PC-9 (cell line): ENCODE data around the gene SLC6A3. TPM values are rescaled to one million over a fixed set of nuclear protein-coding genes. Genes with fewer than 3 reads are reported as not detected.

Experiments
- BruUV-seq: library from RNA; stranded (reverse); fragments of 400-500 nt; replicated peaks from 2 replicates; lab custom pipeline; 2021; lab: Mats Ljungman, UMichigan
- CTCF ChIA-PET: fragments of 300-600 bp; sonication (Branson Sonifier 250); formaldehyde crosslinking; loops from one replicate; lab custom pipeline; 2022; ENCODE audit warnings: antibody characterized with exemption; lab: Charles Lee
- POLR2A ChIA-PET: fragments of 300-600 bp; sonication (Branson Sonifier 250); formaldehyde crosslinking; loops from one replicate; lab custom pipeline; 2022; ENCODE audit warnings: antibody characterized with exemption; ENCODE audit not compliant: unreplicated experiment; lab: Charles Lee
- DNase-seq, 2 experiments: peaks; one replicate each; pipeline versions ENCODE4 v3.0.0 to v3.0.0-alpha.2; 2015 to 2022; ENCODE audit warnings: mixed read lengths in 1 of 2
- H2AFZ ChIP-seq: fragments of 200-600 bp; sonication (generic); 2 replicates; pipeline ENCODE4 v1.8.1; 2017; ENCODE audit warnings: antibody characterized with exemption
- H3F3A ChIP-seq: fragments of 200-600 bp; sonication (generic); 2 replicates; pipeline ENCODE4 v1.8.1; 2017; ENCODE audit warnings: antibody characterized with exemption, mild to moderate bottlenecking, low read depth; ENCODE audit not compliant: insufficient read depth
- H3K27ac ChIP-seq: fragments of 200-600 bp; sonication (generic); 2 replicates; pipeline ENCODE4 v1.6.1; 2016; ENCODE audit warnings: mixed run types
- H3K27me3 ChIP-seq: fragments of 200-600 bp; sonication (generic); 2 replicates; pipeline ENCODE4 v1.6.1; 2016; ENCODE audit warnings: low read depth, mixed run types; ENCODE audit not compliant: insufficient read depth
- H3K36me3 ChIP-seq: fragments of 200-600 bp; sonication (generic); 2 replicates; pipeline ENCODE4 v1.6.1; 2016; ENCODE audit warnings: low read depth, mixed run types
- H3K4me1 ChIP-seq: fragments of 200-600 bp; sonication (generic); replicated peaks from 2 replicates; pipeline ENCODE4 v1.6.1; 2016; ENCODE audit warnings: mixed run types; ENCODE audit not compliant: insufficient read depth
- H3K4me2 ChIP-seq: fragments of 200-600 bp; sonication (generic); 2 replicates; pipeline ENCODE4 v1.6.1; 2017; ENCODE audit warnings: mixed run types
- H3K4me3 ChIP-seq: fragments of 200-600 bp; sonication (generic); 2 replicates; pipeline ENCODE4 v1.6.1; 2016; ENCODE audit warnings: mixed run types
- H3K79me2 ChIP-seq: fragments of 200-600 bp; sonication (generic); 2 replicates; pipeline ENCODE4 v1.6.1; 2017; ENCODE audit warnings: low read depth, mixed run types
- H3K9me2 ChIP-seq: fragments of 200-600 bp; sonication (generic); 2 replicates; pipeline ENCODE4 v1.8.1; 2017; ENCODE audit warnings: mild to moderate bottlenecking; ENCODE audit not compliant: insufficient read depth
- H3K9me3 ChIP-seq: fragments of 200-600 bp; sonication (generic); 2 replicates; pipeline ENCODE4 v1.8.1; 2016; ENCODE audit warnings: low read depth; ENCODE audit not compliant: insufficient read depth
- H4K20me1 ChIP-seq: fragments of 200-600 bp; sonication (generic); 2 replicates; pipeline ENCODE4 v1.8.1; 2017; ENCODE audit not compliant: insufficient read depth
- EZH2 ChIP-seq: fragments of 200-600 bp; sonication (generic); IDR thresholded peaks from 2 replicates; pipeline ENCODE4 v1.8.0; 2017; ENCODE audit warnings: antibody characterized with exemption, low read depth
- intact Hi-C: fragments of 100-400 bp; cut with micrococcal nuclease; formaldehyde crosslinking; loops from one replicate; pipeline ENCODE4 v1.10.0; 2022; ENCODE audit not compliant: unreplicated experiment
- total RNA-seq: library from RNA; stranded (reverse); gene quantifications from 2 replicates; pipeline ENCODE4 v1.2.3, GENCODE V29; 2021
- TF ChIP-seq, protein P1 (sequence below): fragments of 200-600 bp; sonication (generic); conservative IDR thresholded peaks from 2 replicates; pipeline ENCODE4 v1.6.1; 2017; ENCODE audit warnings: mixed run types, antibody characterized with exemption, mild to moderate bottlenecking, moderate library complexity

Gene SLC6A3
- total RNA-seq, 1 experiment from 2014 or later: not detected

DNA sequence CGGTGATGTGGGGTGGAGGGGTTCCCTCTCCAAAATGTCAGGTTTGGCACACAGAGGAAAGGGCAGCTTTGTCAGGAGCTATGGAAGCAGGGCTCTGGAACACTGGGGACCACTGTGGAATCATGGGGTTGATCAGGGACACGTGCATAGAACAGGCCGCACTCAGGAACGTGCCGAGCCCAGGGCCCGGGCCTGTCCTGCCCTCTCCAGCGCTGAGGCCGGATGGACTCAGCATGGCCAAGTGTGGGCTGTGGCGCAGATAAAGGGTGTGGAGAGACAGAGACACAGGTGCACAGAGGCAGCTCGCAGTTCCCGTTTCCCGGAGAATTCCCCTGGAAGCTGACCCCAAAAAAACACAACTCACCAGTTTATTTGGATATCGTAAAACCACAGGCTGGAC lies 37.8 kb upstream of the SLC6A3 start:
- Histone ChIP-seq H3K4me3 (no peak overlapping the region), H3K79me2 (no peaks in the 10 kb centered on the region), H3K27ac (no peak overlapping the region), H3K9me3 (no peaks in the 10 kb centered on the region), H3K9me2 (no peaks in the 10 kb centered on the region), H3K4me2 (no peak overlapping the region), H2AFZ (no peak overlapping the region), H3K4me1 (no peaks in the 10 kb centered on the region), H3K27me3 (no peaks in the 10 kb centered on the region), H4K20me1 (peaks cover 34% of the 10 kb centered on the region; the same call in 1 of the 2 replicates), H3F3A (no peaks in the 10 kb centered on the region; the same call in 1 of the 2 replicates), H3K36me3 (peaks cover 12% of the 10 kb centered on the region)
- DNase-seq: no peak
- TF ChIP-seq EZH2: no peak
- TF ChIP-seq, protein P1, sequence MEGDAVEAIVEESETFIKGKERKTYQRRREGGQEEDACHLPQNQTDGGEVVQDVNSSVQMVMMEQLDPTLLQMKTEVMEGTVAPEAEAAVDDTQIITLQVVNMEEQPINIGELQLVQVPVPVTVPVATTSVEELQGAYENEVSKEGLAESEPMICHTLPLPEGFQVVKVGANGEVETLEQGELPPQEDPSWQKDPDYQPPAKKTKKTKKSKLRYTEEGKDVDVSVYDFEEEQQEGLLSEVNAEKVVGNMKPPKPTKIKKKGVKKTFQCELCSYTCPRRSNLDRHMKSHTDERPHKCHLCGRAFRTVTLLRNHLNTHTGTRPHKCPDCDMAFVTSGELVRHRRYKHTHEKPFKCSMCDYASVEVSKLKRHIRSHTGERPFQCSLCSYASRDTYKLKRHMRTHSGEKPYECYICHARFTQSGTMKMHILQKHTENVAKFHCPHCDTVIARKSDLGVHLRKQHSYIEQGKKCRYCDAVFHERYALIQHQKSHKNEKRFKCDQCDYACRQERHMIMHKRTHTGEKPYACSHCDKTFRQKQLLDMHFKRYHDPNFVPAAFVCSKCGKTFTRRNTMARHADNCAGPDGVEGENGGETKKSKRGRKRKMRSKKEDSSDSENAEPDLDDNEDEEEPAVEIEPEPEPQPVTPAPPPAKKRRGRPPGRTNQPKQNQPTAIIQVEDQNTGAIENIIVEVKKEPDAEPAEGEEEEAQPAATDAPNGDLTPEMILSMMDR: no peak
- intact Hi-C loops: no loop called here
- ChIA-PET POLR2A (interaction anchor here (0.6 to 0.8 kb wide), 2 partner anchors 23 to 136 kb away, joined by 4 to 6 read pairs; no protein-coding TSS in a partner anchor), CTCF (no interaction called here)
- BruUV-seq: no TSS peak

DNA sequence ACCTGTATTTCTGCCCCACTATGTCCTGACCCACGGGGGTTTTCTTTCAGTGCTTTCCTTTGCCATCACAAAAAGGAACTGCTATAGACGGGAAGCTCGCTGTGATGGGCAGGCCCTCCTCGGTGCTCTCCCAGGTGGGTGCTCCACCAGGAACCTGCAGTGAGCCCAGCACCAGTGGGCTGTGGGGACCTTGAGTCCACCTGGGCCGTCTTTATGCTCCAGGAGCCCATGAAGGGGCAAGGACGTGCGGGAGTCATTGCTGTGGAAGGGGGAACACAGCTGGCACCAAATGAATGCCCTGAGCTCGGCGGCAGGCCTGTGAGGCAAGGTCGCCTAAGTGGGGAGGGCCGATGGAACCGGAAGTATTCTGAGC lies 36.7 kb upstream of the SLC6A3 start:
- Histone ChIP-seq H3F3A (no peaks in the 10 kb centered on the region; the same call in 1 of the 2 replicates), H3K4me2 (no peak overlapping the region), H3K36me3 (peaks cover 8% of the 10 kb centered on the region), H3K27ac (no peak overlapping the region), H3K79me2 (no peaks in the 10 kb centered on the region), H3K9me3 (no peaks in the 10 kb centered on the region), H3K9me2 (no peaks in the 10 kb centered on the region), H3K4me1 (no peaks in the 10 kb centered on the region), H3K27me3 (no peaks in the 10 kb centered on the region), H2AFZ (no peak overlapping the region), H3K4me3 (no peak overlapping the region), H4K20me1 (peaks cover 34% of the 10 kb centered on the region)
- TF ChIP-seq, protein P1: no peak
- no peak for TF ChIP-seq EZH2
- intact Hi-C loops: no loop called here
- no TSS peak for BruUV-seq
- DNase-seq: no peak
- CTCF ChIA-PET: no interaction called here
- POLR2A ChIA-PET: interaction anchor here (0.5 kb wide), 1 partner anchor 984 kb away, joined by 3 read pairs; no protein-coding TSS in a partner anchor

DNA sequence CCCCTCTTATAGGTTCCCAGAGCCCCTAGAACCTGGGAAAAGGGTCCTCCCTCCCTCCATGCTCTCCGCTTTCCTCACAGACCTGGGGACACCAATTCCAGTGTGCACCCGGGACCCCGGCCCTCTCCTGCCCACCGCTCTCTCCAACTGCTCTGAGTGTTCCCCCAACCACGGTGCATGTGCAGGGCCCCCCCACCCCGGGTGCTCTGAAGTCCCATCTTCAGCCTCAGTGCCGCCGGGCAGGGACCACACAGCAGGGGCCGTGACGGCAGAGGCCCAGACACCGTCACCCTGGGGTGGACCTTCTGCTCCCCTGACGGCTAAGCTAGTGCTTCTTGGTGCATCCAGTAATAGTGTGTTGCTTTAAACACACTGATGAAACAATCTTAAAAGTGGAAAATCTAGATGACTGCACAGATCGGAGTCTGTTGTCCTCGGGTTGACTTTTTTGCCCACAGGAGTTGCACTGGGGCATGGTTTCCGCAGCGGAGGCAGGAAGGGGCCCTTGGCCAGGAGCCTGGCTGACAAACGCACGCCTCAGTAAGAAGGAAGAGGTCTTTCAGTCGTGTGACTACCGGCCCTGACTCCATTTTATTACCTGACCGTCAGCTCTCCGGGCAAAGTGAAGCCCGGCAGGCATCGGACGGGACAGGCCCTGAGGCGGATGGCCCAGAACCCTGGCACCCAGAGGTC lies 36.2 kb upstream of the SLC6A3 start:
- H3K4me3 ChIP-seq: no peak overlapping the region
- peaks cover 8% of the 10 kb centered on the region for H3K36me3 ChIP-seq
- no peak overlapping the region for H3K27ac ChIP-seq
- ChIA-PET CTCF (no interaction called here), POLR2A (interaction anchor here (0.5 kb wide), 1 partner anchor 985 kb away, joined by 3 read pairs; no protein-coding TSS in a partner anchor)
- no peak for DNase-seq
- no peaks in the 10 kb centered on the region for H3K9me3 ChIP-seq
- no peaks in the 10 kb centered on the region; the same call in 1 of the 2 replicates for H3F3A ChIP-seq
- no peaks in the 10 kb centered on the region for H3K27me3 ChIP-seq
- BruUV-seq: no TSS peak
- no peaks in the 10 kb centered on the region for H3K79me2 ChIP-seq
- no peak overlapping the region for H2AFZ ChIP-seq
- no peak overlapping the region for H3K4me2 ChIP-seq
- H4K20me1 ChIP-seq: peaks cover 34% of the 10 kb centered on the region
- intact Hi-C loops: no loop called here
- no peak for TF ChIP-seq EZH2
- TF ChIP-seq, protein P1: no peak
- no peaks in the 10 kb centered on the region for H3K4me1 ChIP-seq
- H3K9me2 ChIP-seq: no peaks in the 10 kb centered on the region
